ENCODE data around the gene LHPP.

Gene LHPP

DNA sequence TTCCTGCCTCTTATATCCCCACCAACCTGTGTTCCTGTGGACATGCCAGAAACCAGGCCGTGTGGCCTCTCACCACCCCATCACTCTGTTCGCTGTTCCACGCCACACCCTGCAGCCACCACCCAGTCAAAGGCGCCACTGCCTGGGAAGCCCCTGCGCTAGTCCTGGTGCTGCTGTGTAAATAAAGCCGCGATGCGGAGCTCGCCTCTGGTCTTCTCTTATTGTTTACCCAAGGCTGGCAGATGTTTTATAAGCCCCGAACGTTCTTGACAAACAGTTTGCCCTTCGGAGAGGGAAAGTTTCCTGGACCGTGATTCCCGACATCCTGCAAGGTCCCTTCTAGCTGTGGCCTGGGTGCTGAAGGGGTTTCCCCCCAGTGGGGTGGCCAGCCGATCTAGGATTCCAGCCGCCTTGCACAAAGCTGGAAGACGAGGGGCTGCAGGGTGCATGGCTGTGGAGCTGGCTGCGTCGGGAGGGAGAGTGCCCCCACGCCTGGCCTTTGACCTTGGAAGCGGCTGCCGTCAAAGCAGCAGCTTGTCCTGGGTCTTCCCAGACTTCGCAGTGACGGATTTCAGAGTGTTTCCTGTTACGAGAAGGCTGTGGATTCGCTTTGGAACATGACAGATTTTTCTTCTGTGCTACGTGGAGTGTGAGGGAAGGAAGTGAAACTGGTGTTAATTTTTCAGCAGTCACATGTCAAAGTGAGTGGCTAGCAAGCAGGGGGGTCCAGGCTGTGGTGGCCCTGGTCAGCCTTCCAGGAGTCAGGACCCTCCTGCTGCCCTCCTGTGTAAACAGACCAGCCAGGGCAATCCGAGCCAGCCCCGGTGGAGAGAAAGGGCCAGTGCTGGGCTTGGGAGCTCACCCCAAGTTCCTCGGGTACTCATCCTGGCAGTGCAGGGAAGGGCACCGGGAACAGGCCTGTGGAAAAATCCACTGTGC, 61.6 kb downstream of the LHPP start:
- peaks cover 1 to 35% (median 27%) of the 10 kb centered on the region in 5 donors for H3K4me1 ChIP-seq (ENCODE audit: control insufficient read depth in 5 of 5, insufficient read depth in 5 of 5, low read length in 5 of 5)
- peak overlapping the region in 1 of 5 donors; percentile 41 for H3K9ac ChIP-seq (ENCODE audit: low read length in 5 of 5)
- H3K9me3 ChIP-seq (ENCODE audit: control insufficient read depth in 5 of 5, low read length in 5 of 5): no peaks in the 10 kb centered on the region
- H3K27ac ChIP-seq (ENCODE audit: low read depth, low read length): peak overlapping the region; percentile 9
- no peaks in the 10 kb centered on the region for H3K36me3 ChIP-seq (ENCODE audit: control insufficient read depth in 5 of 5, insufficient read depth in 5 of 5, low read length in 5 of 5)
- H3K27me3 ChIP-seq (ENCODE audit: control insufficient read depth in 5 of 5, insufficient read depth in 4 of 5, low read length in 5 of 5): no peaks in the 10 kb centered on the region
- H3K4me3 ChIP-seq (ENCODE audit: low read depth in 1 of 5, low read length in 5 of 5): peak overlapping the region in 3 of 5 donors; percentile 8 to 32 (median 16)

- H3K27me3 ChIP-seq (ENCODE audit: control insufficient read depth in 5 of 5, insufficient read depth in 4 of 5, low read length in 5 of 5): no peaks in the 10 kb centered on the region
- H3K4me1 ChIP-seq (ENCODE audit: control insufficient read depth in 5 of 5, insufficient read depth in 5 of 5, low read length in 5 of 5): peaks cover 1 to 35% (median 27%) of the 10 kb centered on the region in 5 donors
- no peaks in the 10 kb centered on the region for H3K36me3 ChIP-seq (ENCODE audit: control insufficient read depth in 5 of 5, insufficient read depth in 5 of 5, low read length in 5 of 5)
- no peaks in the 10 kb centered on the region for H3K9me3 ChIP-seq (ENCODE audit: control insufficient read depth in 5 of 5, low read length in 5 of 5)
- H3K27ac ChIP-seq (ENCODE audit: low read depth, low read length): peak overlapping the region; percentile 9
- H3K9ac ChIP-seq (ENCODE audit: low read length in 5 of 5): peak overlapping the region in 1 of 5 donors; percentile 41
- peak overlapping the region in 2 of 5 donors; percentile 12 to 32 for H3K4me3 ChIP-seq (ENCODE audit: low read depth in 1 of 5, low read length in 5 of 5)
Observed at GRCh38 chr10:124523901-124524300, 62.3 kb downstream of the LHPP start.

DNA sequence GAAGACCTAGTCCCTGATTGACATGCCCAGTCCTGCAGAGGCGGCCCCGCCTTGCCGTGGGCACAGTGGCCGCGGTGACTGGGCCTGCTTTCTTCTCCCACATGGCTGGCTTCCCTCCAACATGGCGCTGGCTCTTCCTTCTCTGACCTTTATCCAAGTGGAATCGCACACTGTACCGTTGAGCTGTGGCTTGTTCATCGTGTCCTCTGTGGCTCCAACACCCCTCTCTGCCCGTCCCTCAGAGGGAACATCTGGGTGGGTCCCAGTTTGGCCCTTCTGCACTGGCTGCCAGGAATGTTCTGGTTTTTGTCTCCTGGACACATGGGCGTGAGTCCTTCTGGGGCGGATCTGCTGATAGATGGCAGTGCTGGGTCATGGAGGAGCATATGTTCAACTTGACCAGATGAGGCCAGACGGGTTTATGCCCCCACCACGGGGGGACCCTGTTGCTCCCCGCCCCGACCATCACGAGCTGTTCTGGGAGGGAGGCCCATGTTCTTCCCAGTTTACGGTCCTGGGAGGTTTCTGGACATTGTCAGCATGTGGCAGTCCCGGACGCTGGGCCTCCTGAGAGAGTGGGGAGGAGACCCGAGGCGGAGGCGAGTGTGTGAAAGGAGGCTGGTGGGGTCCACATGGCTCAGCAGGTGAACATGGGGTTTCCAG, 63.5 kb downstream of the LHPP start:
- peak overlapping the region in 1 of 5 donors; percentile 58 for H3K4me3 ChIP-seq (ENCODE audit: low read depth in 1 of 5, low read length in 5 of 5)
- peaks cover 1 to 42% (median 27%) of the 10 kb centered on the region in 5 donors for H3K4me1 ChIP-seq (ENCODE audit: control insufficient read depth in 5 of 5, insufficient read depth in 5 of 5, low read length in 5 of 5)
- no peaks in the 10 kb centered on the region for H3K9me3 ChIP-seq (ENCODE audit: control insufficient read depth in 5 of 5, low read length in 5 of 5)
- no peaks in the 10 kb centered on the region for H3K27me3 ChIP-seq (ENCODE audit: control insufficient read depth in 5 of 5, insufficient read depth in 4 of 5, low read length in 5 of 5)
- H3K27ac ChIP-seq (ENCODE audit: low read depth, low read length): no peak overlapping the region
- no peak overlapping the region for H3K9ac ChIP-seq (ENCODE audit: low read length in 5 of 5)
- no peaks in the 10 kb centered on the region for H3K36me3 ChIP-seq (ENCODE audit: control insufficient read depth in 5 of 5, insufficient read depth in 5 of 5, low read length in 5 of 5)

GRCh38 chr10:124525751-124526600, 64.4 kb downstream of the LHPP start:
- Histone ChIP-seq H3K4me3 (ENCODE audit: low read depth in 1 of 5, low read length in 5 of 5) (no peak overlapping the region), H3K36me3 (ENCODE audit: control insufficient read depth in 5 of 5, insufficient read depth in 5 of 5, low read length in 5 of 5) (no peaks in the 10 kb centered on the region), H3K9me3 (ENCODE audit: control insufficient read depth in 5 of 5, low read length in 5 of 5) (no peaks in the 10 kb centered on the region), H3K4me1 (ENCODE audit: control insufficient read depth in 5 of 5, insufficient read depth in 5 of 5, low read length in 5 of 5) (peaks cover 1 to 45% (median 27%) of the 10 kb centered on the region in 5 donors), H3K9ac (ENCODE audit: low read length in 5 of 5) (no peak overlapping the region), H3K27me3 (ENCODE audit: control insufficient read depth in 5 of 5, insufficient read depth in 4 of 5, low read length in 5 of 5) (no peaks in the 10 kb centered on the region), H3K27ac (ENCODE audit: low read depth, low read length) (no peak overlapping the region)

- Histone ChIP-seq H3K36me3 (ENCODE audit: control insufficient read depth in 5 of 5, insufficient read depth in 5 of 5, low read length in 5 of 5) (no peaks in the 10 kb centered on the region), H3K9ac (ENCODE audit: low read length in 5 of 5) (no peak overlapping the region), H3K4me1 (ENCODE audit: control insufficient read depth in 5 of 5, insufficient read depth in 5 of 5, low read length in 5 of 5) (peaks cover 1 to 39% (median 27%) of the 10 kb centered on the region in 5 donors), H3K4me3 (ENCODE audit: low read depth in 1 of 5, low read length in 5 of 5) (no peak overlapping the region), H3K27me3 (ENCODE audit: control insufficient read depth in 5 of 5, insufficient read depth in 4 of 5, low read length in 5 of 5) (no peaks in the 10 kb centered on the region), H3K27ac (ENCODE audit: low read depth, low read length) (no peak overlapping the region), H3K9me3 (ENCODE audit: control insufficient read depth in 5 of 5, low read length in 5 of 5) (no peaks in the 10 kb centered on the region)
Observed at GRCh38 chr10:124526621-124527267, 65.1 kb downstream of the LHPP start.

GRCh38 chr10:124527874-124528395, 66.3 kb downstream of the LHPP start:
- Histone ChIP-seq H3K9me3 (ENCODE audit: control insufficient read depth in 5 of 5, low read length in 5 of 5) (no peaks in the 10 kb centered on the region), H3K9ac (ENCODE audit: low read length in 5 of 5) (no peak overlapping the region), H3K4me3 (ENCODE audit: low read depth in 1 of 5, low read length in 5 of 5) (no peak overlapping the region), H3K27ac (ENCODE audit: low read depth, low read length) (no peak overlapping the region), H3K36me3 (ENCODE audit: control insufficient read depth in 5 of 5, insufficient read depth in 5 of 5, low read length in 5 of 5) (no peaks in the 10 kb centered on the region), H3K27me3 (ENCODE audit: control insufficient read depth in 5 of 5, insufficient read depth in 4 of 5, low read length in 5 of 5) (no peaks in the 10 kb centered on the region), H3K4me1 (ENCODE audit: control insufficient read depth in 5 of 5, insufficient read depth in 5 of 5, low read length in 5 of 5) (peaks cover 1 to 31% (median 19%) of the 10 kb centered on the region in 5 donors)

GRCh38 chr10:124529661-124530214, 68.1 kb downstream of the LHPP start:
- Histone ChIP-seq H3K4me1 (ENCODE audit: control insufficient read depth in 5 of 5, insufficient read depth in 5 of 5, low read length in 5 of 5) (peaks cover 2 to 26% (median 16%) of the 10 kb centered on the region in 5 donors), H3K36me3 (ENCODE audit: control insufficient read depth in 5 of 5, insufficient read depth in 5 of 5, low read length in 5 of 5) (no peaks in the 10 kb centered on the region), H3K27me3 (ENCODE audit: control insufficient read depth in 5 of 5, insufficient read depth in 4 of 5, low read length in 5 of 5) (no peaks in the 10 kb centered on the region), H3K9me3 (ENCODE audit: control insufficient read depth in 5 of 5, low read length in 5 of 5) (no peaks in the 10 kb centered on the region), H3K9ac (ENCODE audit: low read length in 5 of 5) (no peak overlapping the region), H3K27ac (ENCODE audit: low read depth, low read length) (no peak overlapping the region), H3K4me3 (ENCODE audit: low read depth in 1 of 5, low read length in 5 of 5) (no peak overlapping the region)

GRCh38 chr10:124530215-124530665, 68.6 kb downstream of the LHPP start:
- Histone ChIP-seq H3K4me3 (ENCODE audit: low read depth in 1 of 5, low read length in 5 of 5) (no peak overlapping the region), H3K4me1 (ENCODE audit: control insufficient read depth in 5 of 5, insufficient read depth in 5 of 5, low read length in 5 of 5) (peaks cover 2 to 22% (median 12%) of the 10 kb centered on the region in 5 donors), H3K9ac (ENCODE audit: low read length in 5 of 5) (no peak overlapping the region), H3K9me3 (ENCODE audit: control insufficient read depth in 5 of 5, low read length in 5 of 5) (no peaks in the 10 kb centered on the region), H3K36me3 (ENCODE audit: control insufficient read depth in 5 of 5, insufficient read depth in 5 of 5, low read length in 5 of 5) (no peaks in the 10 kb centered on the region), H3K27ac (ENCODE audit: low read depth, low read length) (no peak overlapping the region), H3K27me3 (ENCODE audit: control insufficient read depth in 5 of 5, insufficient read depth in 4 of 5, low read length in 5 of 5) (no peaks in the 10 kb centered on the region)

- Histone ChIP-seq H3K36me3 (ENCODE audit: control insufficient read depth in 5 of 5, insufficient read depth in 5 of 5, low read length in 5 of 5) (no peaks in the 10 kb centered on the region), H3K27ac (ENCODE audit: low read depth, low read length) (no peak overlapping the region)
Observed at GRCh38 chr10:124530816-124531215, 69.2 kb downstream of the LHPP start.

More at GRCh38 chr10:124530816-124531215, 69.2 kb downstream of the LHPP start:
- Histone ChIP-seq H3K9me3 (ENCODE audit: control insufficient read depth in 5 of 5, low read length in 5 of 5) (no peaks in the 10 kb centered on the region), H3K27me3 (ENCODE audit: control insufficient read depth in 5 of 5, insufficient read depth in 4 of 5, low read length in 5 of 5) (no peaks in the 10 kb centered on the region), H3K9ac (ENCODE audit: low read length in 5 of 5) (no peak overlapping the region), H3K4me3 (ENCODE audit: low read depth in 1 of 5, low read length in 5 of 5) (no peak overlapping the region), H3K4me1 (ENCODE audit: control insufficient read depth in 5 of 5, insufficient read depth in 5 of 5, low read length in 5 of 5) (peaks cover 0 to 22% (median 13%) of the 10 kb centered on the region in 5 donors)

Measured in subcutaneous abdominal adipose tissue (tissue), 5 donors.